ENCODE results near the gene C11orf21.

DNA sequence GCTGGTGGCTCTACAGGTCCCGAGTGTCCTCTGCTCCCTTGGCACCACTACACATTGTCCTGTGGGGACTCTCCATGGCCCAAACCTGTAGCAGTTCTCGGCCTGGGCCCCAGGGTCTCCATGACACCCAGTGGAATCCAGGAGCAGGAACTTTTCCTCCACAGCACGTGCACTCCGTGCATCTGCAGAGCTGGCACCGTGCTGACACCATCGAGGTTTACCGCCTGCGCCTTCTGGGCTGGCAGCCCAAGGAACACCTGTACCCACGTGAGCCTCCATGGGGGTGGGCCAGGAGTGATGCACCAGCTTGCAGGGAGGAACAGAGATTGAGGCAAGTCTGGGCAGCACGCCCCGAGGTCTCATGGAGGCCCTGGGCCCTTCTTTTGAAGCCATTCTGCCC lies 25.3 kb upstream of the C11orf21 start:
- TF ChIP-seq, protein P1, sequence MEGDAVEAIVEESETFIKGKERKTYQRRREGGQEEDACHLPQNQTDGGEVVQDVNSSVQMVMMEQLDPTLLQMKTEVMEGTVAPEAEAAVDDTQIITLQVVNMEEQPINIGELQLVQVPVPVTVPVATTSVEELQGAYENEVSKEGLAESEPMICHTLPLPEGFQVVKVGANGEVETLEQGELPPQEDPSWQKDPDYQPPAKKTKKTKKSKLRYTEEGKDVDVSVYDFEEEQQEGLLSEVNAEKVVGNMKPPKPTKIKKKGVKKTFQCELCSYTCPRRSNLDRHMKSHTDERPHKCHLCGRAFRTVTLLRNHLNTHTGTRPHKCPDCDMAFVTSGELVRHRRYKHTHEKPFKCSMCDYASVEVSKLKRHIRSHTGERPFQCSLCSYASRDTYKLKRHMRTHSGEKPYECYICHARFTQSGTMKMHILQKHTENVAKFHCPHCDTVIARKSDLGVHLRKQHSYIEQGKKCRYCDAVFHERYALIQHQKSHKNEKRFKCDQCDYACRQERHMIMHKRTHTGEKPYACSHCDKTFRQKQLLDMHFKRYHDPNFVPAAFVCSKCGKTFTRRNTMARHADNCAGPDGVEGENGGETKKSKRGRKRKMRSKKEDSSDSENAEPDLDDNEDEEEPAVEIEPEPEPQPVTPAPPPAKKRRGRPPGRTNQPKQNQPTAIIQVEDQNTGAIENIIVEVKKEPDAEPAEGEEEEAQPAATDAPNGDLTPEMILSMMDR (IDR thresholded peaks at IDR 0.05; ENCODE audit: insufficient read depth, low read depth, low read length): no peak
- TF ChIP-seq EZH2 (IDR thresholded peaks at IDR 0.05; ENCODE audit: insufficient read depth, low read length): no peak

Measured in astrocyte (in vitro differentiated cells and primary cell).